Fibroblast of skin of abdomen (primary cell): ENCODE measurements around the gene CEMIP. TPM values are rescaled to one million over a fixed set of nuclear protein-coding genes. Genes with fewer than 3 reads are reported as not detected.

Experiments
- DNase-seq: peaks from one replicate; pipeline ENCODE4 v3.0.0-alpha.2; 2013
- polyA plus RNA-seq, 2 experiments: library from polyadenylated mRNA; unstranded; fragments of 120-200 nt; gene quantifications; one replicate each; pipeline ENCODE4 v1.2.1, GENCODE V29; 2013; ENCODE audit not compliant: insufficient read length in 2 of 2

CEMIP gene
- polyA plus RNA-seq (2013, experiment 1 of 2; ENCODE audit: insufficient read length) = 41.0 TPM
- 39.4 TPM for polyA plus RNA-seq (2013, experiment 2 of 2; ENCODE audit: insufficient read length)

DNA sequence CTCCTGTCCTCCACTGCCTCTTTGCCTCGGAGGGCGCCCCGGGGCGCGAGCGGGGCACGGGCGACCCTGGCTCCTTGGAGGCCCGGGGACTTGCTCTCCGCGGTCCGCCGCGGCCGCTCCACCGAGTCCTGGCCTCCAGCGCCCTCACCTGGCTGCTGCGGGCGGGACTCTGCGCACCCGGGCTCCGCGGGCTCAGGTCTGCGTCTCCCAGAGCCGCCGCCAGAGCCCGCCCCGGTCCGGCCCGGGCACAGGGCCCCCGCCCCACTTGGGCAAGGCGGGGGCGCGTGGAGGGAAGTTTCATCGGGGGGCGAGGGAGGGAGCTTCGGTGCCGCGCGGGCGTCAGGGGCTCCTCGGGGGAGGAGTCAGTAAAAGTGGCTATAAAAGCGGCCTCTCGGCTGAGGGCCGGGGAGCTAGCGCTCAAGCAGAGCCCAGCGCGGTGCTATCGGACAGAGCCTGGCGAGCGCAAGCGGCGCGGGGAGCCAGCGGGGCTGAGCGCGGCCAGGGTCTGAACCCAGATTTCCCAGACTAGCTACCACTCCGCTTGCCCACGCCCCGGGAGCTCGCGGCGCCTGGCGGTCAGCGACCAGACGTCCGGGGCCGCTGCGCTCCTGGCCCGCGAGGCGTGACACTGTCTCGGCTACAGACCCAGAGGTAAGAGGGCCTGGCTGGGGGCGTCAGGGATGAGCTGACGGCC lies at the start of gene CEMIP:
TSS of gene CEMIP (plus strand) at position 407 of the 694 bp plus-strand sequence. CDS start 94,510 bp downstream, outside the sequence.
- peak; percentile 81 for DNase-seq

DNA sequence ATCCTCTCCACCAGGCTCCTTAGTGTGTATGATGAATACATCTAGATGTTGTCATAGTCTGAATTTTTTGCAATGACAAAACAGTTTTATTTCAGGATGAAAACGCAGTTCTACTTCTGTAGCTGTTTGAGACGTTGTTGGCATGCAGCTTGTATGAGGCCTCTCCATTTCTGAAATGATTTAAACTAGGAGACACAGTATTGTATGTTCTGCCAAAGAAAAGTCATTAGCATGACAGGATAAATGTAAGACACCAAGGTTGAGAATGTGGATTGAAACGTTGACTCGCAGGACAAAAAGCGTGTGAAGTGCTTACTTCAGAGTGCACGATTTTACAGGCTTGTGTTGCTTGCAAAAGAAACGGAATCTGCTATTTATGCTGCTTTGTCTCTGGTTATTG lies 48.8 kb upstream of the CEMIP start:
- peak; percentile 38 for DNase-seq

- peak; percentile 39 for DNase-seq
These were observed 48.2 kb upstream of the CEMIP start for GRCh38 chr15:80730926-80731325.

DNA sequence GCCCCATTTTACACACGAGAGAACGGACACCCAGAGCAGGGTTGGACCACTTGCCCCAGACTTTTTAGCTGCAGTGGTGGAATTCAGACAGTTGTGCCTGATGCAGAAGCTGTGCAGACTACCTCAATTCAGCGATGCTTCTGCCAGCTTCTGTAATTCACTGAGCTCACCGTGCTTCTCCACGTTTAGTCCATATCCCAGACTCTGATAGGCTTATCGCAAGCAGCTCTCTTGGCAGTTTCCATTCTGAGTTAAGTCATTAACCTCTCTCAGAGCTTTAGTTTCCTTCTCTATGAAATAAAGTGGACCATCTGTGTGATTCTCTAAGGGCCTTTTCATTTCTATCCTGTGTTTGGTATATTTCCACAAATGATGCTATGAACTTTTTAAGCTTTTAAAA lies 47.0 kb upstream of the CEMIP start:
- DNase-seq = no peak

DNA sequence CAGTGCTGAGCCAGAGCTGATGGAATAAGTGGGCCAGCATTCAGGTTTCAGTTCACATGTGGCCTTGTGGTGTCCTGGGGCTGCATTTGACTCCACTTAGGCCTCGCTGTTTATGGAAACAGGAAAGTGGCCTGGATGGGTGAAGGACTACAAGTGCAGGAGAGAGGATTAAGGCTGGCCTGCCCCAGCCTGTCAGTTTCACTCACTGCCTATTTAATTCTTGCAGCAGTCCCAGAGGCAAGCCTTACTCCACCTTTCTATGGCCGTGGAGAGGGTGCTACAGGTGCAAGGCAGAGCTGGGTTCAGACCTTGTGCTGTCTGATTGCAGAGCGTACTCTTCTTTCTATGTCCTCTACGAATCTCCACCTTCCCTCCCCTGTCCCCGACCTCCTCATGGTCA lies 46.4 kb upstream of the CEMIP start:
- DNase-seq = no peak

DNA sequence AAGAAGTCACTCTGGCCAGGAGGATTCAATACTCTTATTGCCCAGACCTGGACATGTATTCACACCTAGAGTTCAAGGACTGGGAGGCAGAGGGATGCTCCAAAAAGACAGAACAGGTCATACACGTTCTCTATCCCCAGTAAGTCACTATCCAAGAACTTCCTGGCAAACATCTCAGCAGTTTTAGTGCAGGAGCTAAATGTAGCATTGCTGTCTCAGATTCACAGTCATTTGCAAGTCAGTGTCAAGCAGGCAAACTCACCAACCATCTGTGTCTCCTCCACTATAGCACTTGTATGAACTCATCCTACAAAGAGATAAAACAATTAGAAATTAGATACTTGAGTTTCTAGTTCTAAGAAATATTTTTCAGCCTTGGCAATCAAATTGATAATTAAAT lies 45.7 kb upstream of the CEMIP start:
- no peak for DNase-seq

- DNase-seq = no peak
These were observed 43.8 kb upstream of the CEMIP start for GRCh38 chr15:80735344-80735743.

DNA sequence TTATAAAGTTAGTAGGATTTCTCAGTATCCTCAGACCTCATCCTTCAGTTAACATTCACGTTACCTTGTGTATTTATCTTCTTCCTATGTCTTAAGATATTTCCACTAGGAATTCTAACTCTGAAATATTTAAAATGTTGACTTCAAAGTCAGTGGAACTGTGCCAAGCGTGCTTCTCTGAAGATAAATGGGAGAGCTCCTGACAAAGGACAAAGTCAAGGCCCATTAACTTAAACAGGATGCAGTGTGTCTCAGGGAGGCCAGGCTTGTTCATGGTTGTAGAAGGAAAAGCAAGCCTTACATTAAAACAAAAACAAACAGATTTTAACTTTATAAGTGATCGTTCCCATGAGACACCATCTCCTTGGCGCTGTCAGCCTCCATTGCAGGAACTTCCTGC lies 42.6 kb upstream of the CEMIP start:
- no peak for DNase-seq

- no peak for DNase-seq
These were observed 39.3 kb upstream of the CEMIP start for GRCh38 chr15:80739919-80740318.

DNA sequence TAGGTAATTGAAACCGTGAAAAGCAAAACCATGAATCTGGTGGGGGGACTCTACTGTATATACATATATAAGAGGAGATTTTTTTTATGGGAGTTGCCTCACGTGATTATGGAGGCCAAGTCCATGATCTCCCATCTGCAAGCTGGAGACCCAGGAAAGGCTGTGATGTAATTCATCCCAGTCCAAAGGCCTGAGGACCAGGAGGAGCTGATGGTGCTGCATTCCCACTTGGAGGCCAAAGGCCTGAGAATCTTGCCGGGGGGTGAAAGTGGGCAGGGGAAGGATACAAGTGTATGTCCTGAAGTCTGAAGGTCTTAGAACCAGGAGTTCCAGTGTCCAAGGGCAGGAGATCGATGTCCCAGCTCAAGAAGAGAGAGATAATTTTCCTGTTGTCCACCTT lies 37.1 kb upstream of the CEMIP start:
- no peak for DNase-seq

- no peak for DNase-seq
These were observed 35.9 kb upstream of the CEMIP start for GRCh38 chr15:80743189-80743833.

DNA sequence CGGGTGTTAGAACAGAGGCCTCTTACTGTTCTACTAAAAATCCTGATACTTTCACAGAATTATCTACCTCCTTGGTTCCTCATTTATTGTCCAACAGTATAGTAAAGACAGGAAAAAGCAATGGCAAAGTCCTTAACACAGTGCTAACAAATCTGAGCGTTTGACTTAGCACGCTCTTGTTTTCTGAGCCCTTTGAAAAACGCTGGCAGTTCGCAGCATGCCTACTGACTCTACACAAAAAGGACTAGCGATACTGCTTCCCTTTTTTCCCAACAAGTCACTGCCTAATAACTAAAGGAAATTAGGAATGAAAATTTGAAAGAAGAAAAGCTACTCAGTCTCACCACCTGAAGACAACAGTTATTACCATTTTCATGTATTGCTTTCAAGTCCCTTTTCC lies 34.8 kb upstream of the CEMIP start:
- DNase-seq = no peak

DNA sequence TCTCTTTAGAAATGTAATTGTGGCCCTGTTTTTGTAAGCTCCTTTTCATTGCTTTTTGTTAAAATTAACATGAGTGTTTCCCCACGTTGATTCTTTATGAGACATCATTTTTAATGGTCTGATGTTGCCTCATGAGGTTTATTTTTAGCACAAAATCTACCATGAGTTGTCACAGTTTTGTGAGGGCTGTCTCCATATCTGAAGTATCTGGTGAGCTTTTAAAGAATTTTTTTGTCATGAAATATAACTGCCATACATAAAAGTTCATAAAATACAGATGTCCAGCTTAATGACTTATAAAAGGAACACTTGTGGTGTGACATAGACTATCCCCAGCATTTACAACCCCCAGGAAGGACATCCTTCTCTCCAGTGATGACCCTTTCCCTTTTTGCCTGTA lies 34.3 kb upstream of the CEMIP start:
- DNase-seq = peak; percentile 52

DNA sequence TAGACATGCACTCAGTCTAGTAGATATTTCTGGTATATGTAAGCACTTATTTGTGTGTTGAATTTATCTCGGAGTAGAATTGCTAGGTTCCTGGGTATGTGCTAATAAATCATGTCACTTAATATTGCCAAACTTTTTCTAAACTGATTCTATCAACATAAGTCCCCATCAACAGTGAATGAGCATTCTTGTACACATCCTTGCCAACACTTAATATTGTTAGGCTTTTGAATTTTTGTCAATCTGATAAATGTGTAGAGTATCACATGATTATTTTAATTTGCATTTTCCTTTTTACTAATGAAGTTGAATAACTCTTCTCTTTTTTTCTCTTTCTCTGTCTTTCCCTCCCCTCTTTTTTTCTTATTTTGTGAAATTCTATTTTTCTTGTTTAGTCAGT lies 33.3 kb upstream of the CEMIP start:
- no peak for DNase-seq

- no peak for DNase-seq
These were observed 31.7 kb upstream of the CEMIP start for GRCh38 chr15:80747317-80748053.

DNA sequence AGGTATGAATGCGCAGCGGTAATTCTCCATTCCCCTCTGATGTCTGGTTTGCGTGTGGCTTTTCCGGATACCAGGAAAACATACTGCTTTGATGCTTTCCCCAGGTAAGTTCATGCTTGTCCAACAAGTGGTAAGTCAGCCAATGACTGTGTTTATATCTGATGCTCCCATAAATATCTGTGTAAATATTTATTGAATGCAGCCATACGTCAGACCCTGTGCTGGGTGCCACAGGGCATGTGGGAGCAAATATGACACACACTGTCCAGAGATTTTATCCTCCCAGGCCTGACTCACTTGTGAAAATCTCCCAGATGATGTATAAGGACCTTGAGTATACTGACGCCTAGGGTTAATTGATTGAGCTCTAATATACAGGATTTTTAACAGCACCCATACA lies 29.6 kb upstream of the CEMIP start:
- DNase-seq = no peak

- DNase-seq = no peak
These were observed 28.6 kb upstream of the CEMIP start for GRCh38 chr15:80750575-80750974.

- DNase-seq = no peak
These were observed 27.0 kb upstream of the CEMIP start for GRCh38 chr15:80752204-80752603.

GRCh38 chr15:80753161-80753560 lies 26.0 kb upstream of the CEMIP start:
- no peak for DNase-seq

GRCh38 chr15:80754014-80754413 lies 25.2 kb upstream of the CEMIP start:
- no peak for DNase-seq

GRCh38 chr15:80755885-80756284 lies 23.3 kb upstream of the CEMIP start:
- no peak for DNase-seq

GRCh38 chr15:80758130-80758745 lies 20.9 kb upstream of the CEMIP start:
- DNase-seq = no peak

GRCh38 chr15:80760960-80761359 lies 18.2 kb upstream of the CEMIP start:
- peak; percentile 30 for DNase-seq
